ENCODE data around the gene CNTRL.

CNTRL gene

DNA sequence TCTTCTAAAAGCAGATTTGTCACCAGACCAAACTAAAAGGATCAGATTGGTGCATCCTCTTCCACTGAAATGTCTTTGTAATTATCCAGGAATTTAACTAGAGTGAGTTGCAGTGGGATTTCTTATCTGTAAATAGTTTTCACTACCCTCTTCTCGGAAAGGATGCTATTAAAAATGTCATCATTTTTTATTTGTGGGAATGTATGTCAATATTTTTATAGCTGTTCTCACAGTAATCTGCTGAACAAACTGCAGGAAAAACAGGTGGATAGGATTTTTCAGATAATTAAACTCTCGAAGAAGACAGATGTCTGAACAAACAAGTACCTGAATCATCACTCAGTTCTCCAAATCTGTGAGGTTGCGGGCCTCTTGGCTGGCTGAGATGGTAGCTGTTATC is 64.2 kb downstream of the CNTRL start:
- H3K4me1 Mint-ChIP-seq (ENCODE audit: low read depth): peaks cover 19% of the 10 kb centered on the region
- peaks cover 29% of the 10 kb centered on the region for H3K36me3 Mint-ChIP-seq
- H3K4me3 Mint-ChIP-seq: no peak overlapping the region
- no peaks in the 10 kb centered on the region for H3K27me3 Mint-ChIP-seq
- H3K27ac Mint-ChIP-seq: no peak overlapping the region
- H3K9me3 Mint-ChIP-seq (ENCODE audit: low read depth): no peaks in the 10 kb centered on the region

DNA sequence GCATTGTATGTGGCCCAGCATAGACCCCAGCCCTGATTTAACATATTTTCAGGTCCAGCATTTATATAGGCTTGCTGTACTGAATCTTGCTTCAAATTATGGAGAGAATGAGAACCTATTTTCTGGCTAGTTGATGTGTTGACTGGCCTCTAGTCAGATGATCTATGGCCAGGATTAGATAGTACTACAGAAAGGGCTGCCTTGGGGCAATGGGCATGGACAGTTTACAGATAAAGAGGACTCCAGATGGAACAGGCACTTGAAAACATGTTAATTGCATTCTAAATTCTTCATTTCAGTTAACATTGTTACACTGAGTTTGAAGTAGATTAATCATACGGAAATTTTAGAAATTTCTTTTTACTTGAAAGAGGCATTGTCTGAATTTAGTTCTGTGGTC is 65.4 kb downstream of the CNTRL start:
- Mint-ChIP-seq H3K9me3 (ENCODE audit: low read depth) (no peaks in the 10 kb centered on the region), H3K27ac (peak overlapping the region; percentile 28), H3K4me3 (no peak overlapping the region), H3K27me3 (no peaks in the 10 kb centered on the region), H3K36me3 (peaks cover 35% of the 10 kb centered on the region), H3K4me1 (ENCODE audit: low read depth) (peaks cover 12% of the 10 kb centered on the region)

DNA sequence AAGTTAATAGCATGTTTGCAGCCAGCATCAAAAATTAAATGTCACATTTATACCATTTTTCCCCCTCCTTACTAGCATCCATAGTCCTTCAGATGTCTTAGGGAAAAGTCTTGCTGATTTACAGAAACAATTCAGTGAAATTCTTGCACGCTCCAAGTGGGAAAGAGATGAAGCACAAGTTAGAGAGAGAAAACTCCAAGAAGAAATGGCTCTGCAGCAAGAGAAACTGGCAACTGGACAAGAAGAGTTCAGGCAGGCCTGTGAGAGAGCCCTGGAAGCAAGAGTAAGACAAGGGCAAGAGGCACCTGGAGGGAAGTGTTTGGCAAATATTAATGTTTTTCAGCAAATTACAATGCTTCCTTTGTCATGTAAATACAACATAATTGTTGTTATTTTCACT is 66.6 kb downstream of the CNTRL start:
- peaks cover 10% of the 10 kb centered on the region for H3K4me1 Mint-ChIP-seq (ENCODE audit: low read depth)
- H3K4me3 Mint-ChIP-seq: no peak overlapping the region
- H3K27me3 Mint-ChIP-seq: no peaks in the 10 kb centered on the region
- no peaks in the 10 kb centered on the region for H3K9me3 Mint-ChIP-seq (ENCODE audit: low read depth)
- H3K36me3 Mint-ChIP-seq: peaks cover 35% of the 10 kb centered on the region
- H3K27ac Mint-ChIP-seq: no peak overlapping the region

DNA sequence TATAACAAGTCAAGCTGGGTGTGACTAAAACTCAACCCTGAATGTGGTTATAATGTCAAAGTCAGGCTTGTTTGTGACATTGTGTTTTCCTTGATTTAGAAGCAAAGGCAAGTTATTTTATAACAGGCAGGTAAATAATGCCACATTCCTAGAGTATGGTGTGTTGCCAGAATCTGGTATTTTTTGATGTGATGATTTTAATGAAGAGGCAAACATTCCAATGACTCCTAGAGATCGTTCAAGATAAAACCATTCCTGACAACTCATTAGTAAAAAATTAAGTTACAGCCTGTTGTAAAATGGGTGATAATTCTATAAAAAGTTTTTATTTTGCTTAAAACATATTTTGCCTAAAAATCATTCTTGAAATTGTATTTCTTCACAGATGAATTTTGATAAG is 67.0 kb downstream of the CNTRL start:
- Mint-ChIP-seq H3K27me3 (no peaks in the 10 kb centered on the region), H3K4me3 (no peak overlapping the region), H3K36me3 (peaks cover 37% of the 10 kb centered on the region), H3K4me1 (ENCODE audit: low read depth) (peaks cover 7% of the 10 kb centered on the region), H3K9me3 (ENCODE audit: low read depth) (no peaks in the 10 kb centered on the region), H3K27ac (no peak overlapping the region)

DNA sequence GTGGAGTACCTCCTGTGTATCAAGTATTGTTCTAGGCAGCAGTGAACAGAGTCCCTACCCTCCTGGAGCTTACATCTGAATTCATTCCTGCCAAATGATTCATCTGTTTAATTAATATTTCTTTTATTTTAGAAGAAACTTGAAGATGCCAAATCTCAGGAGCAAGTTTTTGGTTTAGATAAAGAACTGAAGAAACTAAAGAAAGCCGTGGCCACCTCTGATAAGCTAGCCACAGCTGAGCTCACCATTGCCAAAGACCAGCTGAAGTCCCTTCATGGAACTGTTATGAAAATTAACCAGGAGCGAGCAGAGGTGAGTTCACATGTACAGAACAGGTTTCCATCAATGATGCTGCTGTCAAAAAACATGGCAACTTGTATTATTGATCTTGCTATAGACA is 69.0 kb downstream of the CNTRL start:
- Mint-ChIP-seq H3K4me1 (ENCODE audit: low read depth) (peaks cover 1% of the 10 kb centered on the region), H3K9me3 (ENCODE audit: low read depth) (no peaks in the 10 kb centered on the region), H3K36me3 (peaks cover 34% of the 10 kb centered on the region), H3K4me3 (no peak overlapping the region), H3K27ac (no peak overlapping the region), H3K27me3 (no peaks in the 10 kb centered on the region)

DNA sequence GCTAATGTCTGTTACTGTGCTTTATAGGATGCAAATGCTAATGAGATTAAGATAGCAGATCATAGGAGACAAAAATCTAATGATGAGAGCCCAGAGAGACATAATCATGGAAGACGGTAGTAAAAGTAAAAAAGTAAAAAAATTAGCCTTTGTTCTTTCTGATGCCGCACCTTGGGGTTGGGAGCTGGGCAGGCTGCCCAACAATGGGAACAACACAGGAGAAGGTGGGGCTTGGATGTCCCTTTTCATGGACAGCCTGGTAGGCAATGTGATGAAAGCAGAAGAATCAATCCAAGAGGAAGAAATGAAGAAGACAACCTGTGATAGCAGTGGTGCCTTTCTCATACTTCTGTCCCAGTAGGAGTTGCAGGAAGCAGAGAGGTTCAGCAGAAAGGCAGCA is 69.7 kb downstream of the CNTRL start:
- H3K27me3 Mint-ChIP-seq: no peaks in the 10 kb centered on the region
- H3K27ac Mint-ChIP-seq: no peak overlapping the region

DNA sequence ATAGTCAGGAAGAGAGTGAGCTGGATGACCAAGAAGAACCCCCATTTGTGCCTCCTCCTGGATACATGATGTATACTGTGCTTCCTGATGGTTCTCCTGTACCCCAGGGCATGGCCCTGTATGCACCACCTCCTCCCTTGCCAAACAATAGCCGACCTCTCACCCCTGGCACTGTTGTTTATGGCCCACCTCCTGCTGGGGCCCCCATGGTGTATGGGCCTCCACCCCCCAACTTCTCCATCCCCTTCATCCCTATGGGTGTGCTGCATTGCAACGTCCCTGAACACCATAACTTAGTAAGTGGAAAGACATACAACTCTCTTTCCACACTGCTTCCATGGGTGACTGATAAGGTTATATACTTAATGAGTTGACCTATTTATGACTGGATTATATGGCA is 75.4 kb downstream of the CNTRL start:
- Mint-ChIP-seq H3K27me3 (no peaks in the 10 kb centered on the region), H3K27ac (peak overlapping the region; percentile 30), H3K9me3 (ENCODE audit: low read depth) (no peaks in the 10 kb centered on the region), H3K4me1 (ENCODE audit: low read depth) (peaks cover 24% of the 10 kb centered on the region), H3K36me3 (peaks cover 22% of the 10 kb centered on the region), H3K4me3 (no peak overlapping the region)

More for the DNA sequence above, 69.7 kb downstream of the CNTRL start:
- Mint-ChIP-seq H3K36me3 (peaks cover 34% of the 10 kb centered on the region), H3K9me3 (ENCODE audit: low read depth) (no peaks in the 10 kb centered on the region), H3K4me1 (ENCODE audit: low read depth) (peaks cover 1% of the 10 kb centered on the region), H3K4me3 (no peak overlapping the region)

DNA sequence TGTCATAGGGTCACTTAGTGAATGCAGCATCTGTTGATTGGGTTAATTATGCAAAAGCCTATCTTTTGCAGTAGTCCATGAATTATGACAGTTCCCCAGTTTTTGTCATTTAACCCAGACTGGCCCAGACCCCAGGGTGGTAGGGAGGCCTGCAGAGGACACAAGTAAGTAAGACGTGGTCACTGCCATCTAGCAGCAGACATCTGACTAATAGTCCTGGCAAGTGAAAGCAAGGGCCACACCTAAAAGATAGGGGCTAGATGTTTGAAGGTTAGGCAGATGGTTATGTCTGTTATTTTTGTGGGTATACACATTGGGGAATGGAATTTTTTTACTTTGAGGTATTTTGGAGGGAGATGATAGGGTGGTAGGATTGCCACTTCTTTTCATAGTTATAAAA is 78.9 kb downstream of the CNTRL start:
- Mint-ChIP-seq H3K36me3 (peaks cover 24% of the 10 kb centered on the region), H3K4me1 (ENCODE audit: low read depth) (peaks cover 40% of the 10 kb centered on the region), H3K27me3 (no peaks in the 10 kb centered on the region), H3K27ac (peak overlapping the region; percentile 41), H3K9me3 (ENCODE audit: low read depth) (no peaks in the 10 kb centered on the region), H3K4me3 (no peak overlapping the region)

DNA sequence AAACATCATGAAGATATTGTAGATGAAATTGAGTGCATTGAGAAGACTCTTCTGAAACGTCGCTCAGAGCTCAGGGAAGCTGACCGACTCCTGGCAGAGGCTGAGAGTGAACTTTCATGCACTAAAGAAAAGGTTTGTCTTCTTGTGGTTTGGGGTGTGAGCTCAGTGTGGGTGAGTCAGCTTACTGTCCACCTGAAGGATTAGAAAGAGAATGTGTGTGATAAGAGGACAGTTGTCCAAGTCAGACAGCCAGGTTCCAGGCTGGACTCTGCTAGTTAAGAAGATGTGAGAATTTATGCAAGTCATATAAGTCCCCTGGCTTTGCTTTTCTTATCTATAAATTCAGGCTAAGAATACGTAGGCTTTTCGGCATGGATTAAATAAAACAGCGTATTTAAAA is 80.0 kb downstream of the CNTRL start:
- Mint-ChIP-seq H3K27me3 (no peaks in the 10 kb centered on the region), H3K36me3 (peaks cover 24% of the 10 kb centered on the region), H3K4me3 (no peak overlapping the region), H3K4me1 (ENCODE audit: low read depth) (peaks cover 43% of the 10 kb centered on the region), H3K27ac (peak overlapping the region; percentile 68), H3K9me3 (ENCODE audit: low read depth) (no peaks in the 10 kb centered on the region)

DNA sequence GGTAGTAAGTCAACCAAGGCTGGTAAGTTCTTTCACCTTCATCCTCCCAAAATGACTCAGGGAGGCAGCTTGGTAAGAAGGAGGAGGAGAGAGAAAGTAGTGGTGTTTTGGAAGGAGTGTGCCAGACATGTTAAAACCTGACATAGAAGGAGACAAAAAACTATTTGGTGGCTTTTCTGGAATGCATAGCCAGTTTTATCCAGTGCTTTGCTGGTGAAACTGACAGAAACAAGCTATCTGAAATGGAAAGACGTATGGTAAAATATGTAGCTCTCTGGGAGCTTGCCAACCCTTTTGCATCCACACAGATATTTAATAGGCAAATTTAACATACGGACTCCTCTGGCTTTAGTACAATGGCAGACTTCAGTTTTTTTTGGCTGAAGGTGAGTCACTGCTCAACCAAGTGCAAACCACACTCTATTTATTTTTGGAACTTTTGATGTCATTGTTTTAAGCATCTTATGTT is 81.5 kb downstream of the CNTRL start:
- Mint-ChIP-seq H3K9me3 (ENCODE audit: low read depth) (no peaks in the 10 kb centered on the region), H3K4me1 (ENCODE audit: low read depth) (peaks cover 43% of the 10 kb centered on the region), H3K4me3 (peak overlapping the region; percentile 58), H3K27ac (peak overlapping the region; percentile 94), H3K27me3 (no peaks in the 10 kb centered on the region), H3K36me3 (peaks cover 22% of the 10 kb centered on the region)

DNA sequence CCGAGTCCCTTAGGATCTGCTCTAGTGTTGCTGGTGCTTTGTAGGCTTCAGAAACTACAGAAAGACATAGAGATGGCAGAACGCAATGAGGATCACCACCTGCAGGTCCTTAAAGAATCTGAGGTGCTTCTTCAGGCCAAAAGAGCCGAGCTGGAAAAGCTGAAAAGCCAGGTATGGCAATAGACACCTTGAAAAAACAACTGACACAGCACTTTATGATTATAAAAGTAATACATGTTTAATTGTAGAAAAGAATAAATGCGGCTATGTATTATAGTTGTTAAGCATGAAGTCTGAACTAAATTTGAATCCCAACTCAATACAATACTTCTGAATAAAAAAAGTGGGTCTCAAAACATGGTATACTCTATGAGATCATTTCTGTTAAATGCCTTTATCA is 83.2 kb downstream of the CNTRL start:
- H3K27ac Mint-ChIP-seq: no peak overlapping the region
- peaks cover 20% of the 10 kb centered on the region for H3K36me3 Mint-ChIP-seq
- H3K9me3 Mint-ChIP-seq (ENCODE audit: low read depth): no peaks in the 10 kb centered on the region
- H3K4me3 Mint-ChIP-seq: no peak overlapping the region
- H3K27me3 Mint-ChIP-seq: no peaks in the 10 kb centered on the region
- H3K4me1 Mint-ChIP-seq (ENCODE audit: low read depth): peaks cover 33% of the 10 kb centered on the region

DNA sequence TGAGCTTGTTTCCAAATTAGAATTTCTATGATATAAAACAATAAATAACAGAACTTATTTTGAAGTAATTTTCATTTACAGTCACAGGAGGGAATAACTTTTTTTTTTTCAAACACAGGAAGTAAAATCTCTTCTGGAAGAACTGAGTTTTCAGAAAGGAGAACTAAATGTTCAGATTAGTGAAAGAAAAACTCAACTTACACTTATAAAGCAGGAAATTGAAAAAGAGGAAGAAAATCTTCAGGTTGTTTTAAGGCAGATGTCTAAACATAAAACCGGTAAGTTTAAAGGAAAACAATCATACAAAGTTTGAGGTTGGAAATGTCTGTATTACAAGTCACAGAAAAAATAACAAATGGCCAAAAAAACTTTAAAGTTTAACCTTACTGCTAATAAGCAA is 85.3 kb downstream of the CNTRL start:
- peaks cover 23% of the 10 kb centered on the region for H3K4me1 Mint-ChIP-seq (ENCODE audit: low read depth)

DNA sequence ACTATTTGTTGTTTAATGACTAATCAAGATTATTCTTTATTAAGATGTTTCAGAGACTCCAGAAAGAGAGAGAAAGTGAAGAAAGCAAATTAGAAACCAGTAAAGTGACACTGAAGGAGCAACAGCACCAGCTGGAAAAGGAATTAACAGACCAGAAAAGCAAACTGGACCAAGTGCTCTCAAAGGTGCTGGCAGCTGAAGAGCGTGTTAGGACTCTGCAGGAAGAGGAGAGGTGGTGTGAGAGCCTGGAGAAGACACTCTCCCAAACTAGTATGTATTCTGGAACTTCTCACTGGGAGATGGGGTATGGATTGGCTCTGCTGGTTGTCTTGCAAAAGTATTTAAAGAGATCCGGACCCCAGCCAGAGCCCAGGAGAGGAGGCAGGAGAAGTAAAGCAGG is 93.3 kb downstream of the CNTRL start:
- H3K27me3 Mint-ChIP-seq: no peaks in the 10 kb centered on the region
- peaks cover 6% of the 10 kb centered on the region for H3K36me3 Mint-ChIP-seq
- peak overlapping the region; percentile 86 for H3K27ac Mint-ChIP-seq
- no peaks in the 10 kb centered on the region for H3K9me3 Mint-ChIP-seq (ENCODE audit: low read depth)
- H3K4me3 Mint-ChIP-seq: peak overlapping the region; percentile 57
- H3K4me1 Mint-ChIP-seq (ENCODE audit: low read depth): peaks cover 26% of the 10 kb centered on the region

More for the DNA sequence above, 85.3 kb downstream of the CNTRL start:
- H3K27ac Mint-ChIP-seq: peak overlapping the region; percentile 77
- H3K4me3 Mint-ChIP-seq: no peak overlapping the region
- peaks cover 9% of the 10 kb centered on the region for H3K36me3 Mint-ChIP-seq
- H3K27me3 Mint-ChIP-seq: no peaks in the 10 kb centered on the region
- no peaks in the 10 kb centered on the region for H3K9me3 Mint-ChIP-seq (ENCODE audit: low read depth)

DNA sequence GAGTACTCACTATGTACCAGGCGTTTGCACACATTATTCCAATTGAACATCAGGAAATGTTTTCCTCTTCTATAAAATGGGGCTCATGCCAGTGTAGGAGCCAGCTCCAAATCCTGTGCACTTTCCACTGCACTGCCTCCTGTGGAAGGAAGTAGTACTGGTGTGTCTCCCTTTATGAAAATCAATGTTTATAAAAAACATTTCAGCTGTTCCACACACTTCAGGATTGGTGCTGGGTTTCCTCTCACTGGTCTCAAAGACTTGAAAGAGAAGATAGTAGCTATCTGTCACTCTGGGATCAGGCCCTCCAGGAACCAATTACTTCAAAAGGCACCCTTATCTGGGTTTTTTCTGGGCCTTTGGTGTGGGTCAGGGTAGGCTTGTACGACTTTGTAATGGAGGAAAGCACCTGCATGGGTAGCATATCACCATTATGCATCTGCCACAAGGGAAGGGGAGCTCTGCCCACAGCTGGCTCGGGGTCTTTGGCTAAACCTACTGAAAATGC is 94.4 kb downstream of the CNTRL start:
- Mint-ChIP-seq H3K9me3 (ENCODE audit: low read depth) (no peaks in the 10 kb centered on the region), H3K36me3 (peaks cover 6% of the 10 kb centered on the region), H3K4me3 (peak overlapping the region; percentile 32), H3K27me3 (no peaks in the 10 kb centered on the region), H3K27ac (peak overlapping the region; percentile 86), H3K4me1 (ENCODE audit: low read depth) (peaks cover 26% of the 10 kb centered on the region)

DNA sequence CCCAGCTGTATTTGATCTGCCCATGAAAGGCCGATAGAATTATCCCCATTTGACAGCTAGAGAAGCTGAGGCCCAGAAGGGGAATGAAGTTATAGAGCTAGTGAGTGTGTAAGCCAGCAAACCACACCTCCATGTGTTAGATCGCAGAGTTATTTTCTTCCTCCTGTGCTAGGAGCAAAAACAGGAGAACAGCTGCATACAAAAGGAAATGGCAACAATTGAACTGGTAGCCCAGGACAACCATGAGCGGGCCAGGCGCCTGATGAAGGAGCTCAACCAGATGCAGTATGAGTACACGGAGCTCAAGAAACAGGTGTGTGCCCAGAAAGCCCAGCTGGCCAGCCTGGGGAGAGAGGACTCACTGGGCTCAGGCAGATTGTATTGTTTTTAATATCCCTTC is 96.5 kb downstream of the CNTRL start:
- peaks cover 11% of the 10 kb centered on the region for H3K36me3 Mint-ChIP-seq
- H3K4me3 Mint-ChIP-seq: no peak overlapping the region
- H3K27ac Mint-ChIP-seq: peak overlapping the region; percentile 68

DNA sequence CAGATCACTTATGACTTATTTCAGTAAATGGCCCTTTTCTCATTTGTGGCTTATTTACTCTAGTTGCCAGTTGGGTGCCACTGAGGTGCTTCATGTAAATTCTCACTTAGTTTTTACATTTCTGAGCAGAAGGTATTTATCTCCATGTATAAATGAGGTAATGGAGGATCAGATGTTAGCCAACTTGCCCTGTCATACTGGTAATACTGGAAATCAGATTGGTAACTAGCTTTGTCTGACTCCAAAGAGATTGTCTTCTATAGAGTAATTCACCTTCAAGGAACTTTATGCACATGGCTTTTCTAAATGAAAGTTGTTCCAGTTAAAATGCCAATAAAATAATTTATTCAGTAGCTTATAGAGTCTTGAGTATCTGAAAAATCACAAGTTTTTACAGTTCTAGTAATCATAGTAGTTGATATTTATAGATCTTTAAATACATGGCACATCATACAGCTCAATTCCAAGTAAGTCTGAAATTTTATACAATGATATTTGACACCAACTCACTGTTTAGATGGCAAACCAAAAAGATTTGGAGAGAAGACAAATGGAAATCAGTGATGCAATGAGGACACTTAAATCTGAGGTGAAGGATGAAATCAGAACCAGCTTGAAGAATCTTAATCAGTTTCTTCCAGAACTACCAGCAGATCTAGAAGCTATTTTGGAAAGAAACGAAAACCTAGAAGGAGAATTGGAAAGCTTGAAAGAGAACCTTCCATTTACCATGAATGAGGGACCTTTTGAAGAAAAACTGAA is 98.2 kb downstream of the CNTRL start:
- H3K4me1 Mint-ChIP-seq (ENCODE audit: low read depth): peaks cover 19% of the 10 kb centered on the region
- H3K36me3 Mint-ChIP-seq: peaks cover 8% of the 10 kb centered on the region
- no peaks in the 10 kb centered on the region for H3K27me3 Mint-ChIP-seq
- H3K9me3 Mint-ChIP-seq (ENCODE audit: low read depth): no peaks in the 10 kb centered on the region
- H3K4me3 Mint-ChIP-seq: no peak overlapping the region
- H3K27ac Mint-ChIP-seq: peak overlapping the region; percentile 54

More for the DNA sequence above, 96.5 kb downstream of the CNTRL start:
- Mint-ChIP-seq H3K9me3 (ENCODE audit: low read depth) (no peaks in the 10 kb centered on the region), H3K27me3 (no peaks in the 10 kb centered on the region), H3K4me1 (ENCODE audit: low read depth) (peaks cover 26% of the 10 kb centered on the region)
